HG03196 (cell line): ENCODE results near the gene CMIP.
"Not testable (repeated sequence)": the region's sequence is repeated elsewhere in the genome, so short reads cannot be mapped to it uniquely, and the experiment has no call there.

Source experiments
- ATAC-seq: cut with Tn5 transposase; IDR thresholded peaks from one replicate; pipeline ENCODE4 v1.9.1; 2021; ENCODE audit not compliant: unreplicated experiment

The CMIP gene

GRCh38 chr16:81562926-81563325, 118.3 kb downstream of the CMIP start:
- ATAC-seq: no peak

- no peak for ATAC-seq
Measured at GRCh38 chr16:81564421-81564911, 119.9 kb downstream of the CMIP start.

GRCh38 chr16:81565321-81566028, 120.9 kb downstream of the CMIP start:
- no peak for ATAC-seq

- ATAC-seq: no peak
Measured at GRCh38 chr16:81566086-81567007, 121.7 kb downstream of the CMIP start.

GRCh38 chr16:81567087-81567486, 122.5 kb downstream of the CMIP start:
- ATAC-seq: no peak

GRCh38 chr16:81567987-81568748, 123.6 kb downstream of the CMIP start:
- ATAC-seq: no peak

- ATAC-seq: no peak
Measured at GRCh38 chr16:81568749-81569087, 124.1 kb downstream of the CMIP start.

- no peak for ATAC-seq
Measured at GRCh38 chr16:81569361-81570034, 124.9 kb downstream of the CMIP start.

GRCh38 chr16:81570151-81570846, 125.7 kb downstream of the CMIP start:
- no peak for ATAC-seq

- ATAC-seq: no peak
Measured at GRCh38 chr16:81571175-81571574, 126.6 kb downstream of the CMIP start.

GRCh38 chr16:81571592-81572385, 127.2 kb downstream of the CMIP start:
- ATAC-seq: no peak

GRCh38 chr16:81572386-81573144, 128.0 kb downstream of the CMIP start:
- no peak for ATAC-seq

GRCh38 chr16:81573533-81574020, 129.0 kb downstream of the CMIP start:
- no peak for ATAC-seq

GRCh38 chr16:81574168-81574567, 129.6 kb downstream of the CMIP start:
- no peak for ATAC-seq

GRCh38 chr16:81575307-81575706, 130.7 kb downstream of the CMIP start:
- no peak for ATAC-seq

- ATAC-seq: no peak
Measured at GRCh38 chr16:81575834-81576233, 131.2 kb downstream of the CMIP start.

GRCh38 chr16:81576696-81577095, 132.1 kb downstream of the CMIP start:
- ATAC-seq: no peak

GRCh38 chr16:81577272-81577671, 132.7 kb downstream of the CMIP start:
- not testable (repeated sequence) for ATAC-seq
